Esophagus squamous epithelium (tissue), 5 donors: ENCODE results near the gene EHD3. TPM values are rescaled to one million over a fixed set of nuclear protein-coding genes. Genes with fewer than 3 reads are reported as not detected.
A peak's percentile ranks its signal among the peaks of the same experiment; 100 is the strongest.
"Not testable (repeated sequence)": the region's sequence is repeated elsewhere in the genome, so short reads cannot be mapped to it uniquely, and the experiment has no call there.

Source experiments
- DNase-seq: peaks from one replicate; lab custom pipeline; 2025; lab: John Stamatoyannopoulos, UW
- H3K27ac ChIP-seq, 4 donors: fragments of 200-600 bp; sonication (generic); one replicate each; pipeline ENCODE4 v1.5.1; 2016 to 2019; ENCODE audit warnings: mild to moderate bottlenecking in 1 of 4
- H3K27me3 ChIP-seq, 4 donors: fragments of 200-600 bp; sonication (generic); 1 replicate in 3 of 4; 2 replicates in 1 of 4; pipeline versions ENCODE4 v1.5.1 to v1.6.0; 2017 to 2021; ENCODE audit warnings: antibody characterized with exemption in 1 of 4
- H3K36me3 ChIP-seq, 3 donors: fragments of 200-600 bp; sonication (generic); one replicate each; pipeline ENCODE4 v1.5.1; 2016 to 2019
- H3K4me1 ChIP-seq, 3 donors: fragments of 200-600 bp; sonication (generic); one replicate each; pipeline ENCODE4 v1.5.1; 2017 to 2019
- H3K4me3 ChIP-seq, 4 donors: fragments of 200-600 bp; sonication (generic); 1 replicate in 3 of 4; 2 replicates in 1 of 4; pipeline ENCODE4 v1.5.1; 2016 to 2019; ENCODE audit warnings: mild to moderate bottlenecking in 2 of 4, moderate library complexity in 1 of 4
- H3K9me3 ChIP-seq, 3 donors: fragments of 200-600 bp; sonication (generic); one replicate each; pipeline ENCODE4 v1.5.1; 2016 to 2019
- POLR2A ChIP-seq, 4 donors: fragments of 450-650 bp; IDR thresholded peaks; one replicate each; pipeline ENCODE4 v1.6.1; 2017; ENCODE audit warnings: antibody characterized with exemption in 4 of 4, mild to moderate bottlenecking in 4 of 4, moderate library complexity in 3 of 4
- WGBS, 2 donors: methylation state at CpG; one replicate each; pipeline ENCODE4 v1.1.5; 2018; 5-methylcytosine and 5-hydroxymethylcytosine counted together
- intact Hi-C: fragments of 100-400 bp; cut with DNase I; formaldehyde crosslinking; loops from one replicate; pipeline ENCODE4 v1.15.0; 2022
- total RNA-seq, 4 donors: library from RNA; depleted of rRNA; stranded (reverse); fragments of >200 nt; gene quantifications; one replicate each; pipeline ENCODE4 v1.1.0, GENCODE V29; 2016
- TF ChIP-seq, protein P1 (sequence below), 6 experiments: fragments of 450-650 bp in 4 of 6; fragments of 200-600 bp in 2 of 6; sonication (generic) in 2 of 6; IDR thresholded peaks; one replicate each; pipeline ENCODE4 v1.5.1; 2016 to 2019; ENCODE audit warnings: antibody characterized with exemption in 6 of 6, mild to moderate bottlenecking in 4 of 6, moderate library complexity in 4 of 6
- donor health status: DM: yes; HTN: yes; CAD: no.

EHD3 gene
- total RNA-seq, 4 donors from 2014 or later, result 22.6 to 54.5 (median 38.1) TPM

DNA sequence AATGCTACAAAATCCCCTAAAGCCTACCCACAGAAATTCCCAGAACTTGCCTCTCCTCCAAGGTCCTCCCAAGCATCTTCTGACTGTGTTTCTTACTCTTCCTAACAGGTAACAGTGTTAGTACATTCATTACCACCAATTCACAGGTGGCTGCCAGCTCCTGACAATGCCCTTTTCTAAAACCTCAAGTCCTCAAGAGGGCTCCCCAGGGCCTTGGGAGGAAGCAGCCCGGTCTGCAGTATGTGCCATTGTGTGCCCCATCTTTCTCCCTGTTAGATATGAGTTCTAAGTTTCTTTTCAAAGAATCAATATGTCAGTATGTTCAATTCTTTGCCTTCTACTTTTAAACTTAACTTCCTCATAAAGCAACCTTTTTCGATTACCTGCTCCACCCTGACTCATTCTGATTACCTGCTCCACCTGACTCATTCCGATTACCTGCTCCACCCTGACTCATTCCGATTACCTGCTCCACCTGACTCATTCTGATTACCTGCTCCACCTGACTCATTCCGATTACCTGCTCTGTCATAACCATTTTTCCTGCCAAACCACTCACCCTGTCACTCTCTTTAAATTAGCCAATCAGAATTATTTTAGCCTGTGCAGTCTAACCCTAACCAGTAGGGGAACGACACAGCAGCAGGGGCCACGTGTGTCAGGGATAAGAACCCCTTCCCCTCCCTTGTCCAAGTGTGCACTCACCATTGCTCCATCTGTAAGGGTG is 49.4 kb downstream of the EHD3 start:
- intact Hi-C loops, H3K27me3 ChIP-seq, DNase-seq, H3K9me3 ChIP-seq, H3K4me3 ChIP-seq, H3K36me3 ChIP-seq: not testable (repeated sequence)
- TF ChIP-seq, protein P1, sequence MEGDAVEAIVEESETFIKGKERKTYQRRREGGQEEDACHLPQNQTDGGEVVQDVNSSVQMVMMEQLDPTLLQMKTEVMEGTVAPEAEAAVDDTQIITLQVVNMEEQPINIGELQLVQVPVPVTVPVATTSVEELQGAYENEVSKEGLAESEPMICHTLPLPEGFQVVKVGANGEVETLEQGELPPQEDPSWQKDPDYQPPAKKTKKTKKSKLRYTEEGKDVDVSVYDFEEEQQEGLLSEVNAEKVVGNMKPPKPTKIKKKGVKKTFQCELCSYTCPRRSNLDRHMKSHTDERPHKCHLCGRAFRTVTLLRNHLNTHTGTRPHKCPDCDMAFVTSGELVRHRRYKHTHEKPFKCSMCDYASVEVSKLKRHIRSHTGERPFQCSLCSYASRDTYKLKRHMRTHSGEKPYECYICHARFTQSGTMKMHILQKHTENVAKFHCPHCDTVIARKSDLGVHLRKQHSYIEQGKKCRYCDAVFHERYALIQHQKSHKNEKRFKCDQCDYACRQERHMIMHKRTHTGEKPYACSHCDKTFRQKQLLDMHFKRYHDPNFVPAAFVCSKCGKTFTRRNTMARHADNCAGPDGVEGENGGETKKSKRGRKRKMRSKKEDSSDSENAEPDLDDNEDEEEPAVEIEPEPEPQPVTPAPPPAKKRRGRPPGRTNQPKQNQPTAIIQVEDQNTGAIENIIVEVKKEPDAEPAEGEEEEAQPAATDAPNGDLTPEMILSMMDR (IDR thresholded peaks at IDR 0.05), result peak in 2 of 6 experiments; percentile 42 to 72
- Histone ChIP-seq H3K4me1 (peaks cover 15 to 67% (median 25%) of the 10 kb centered on the region in 3 donors), H3K27ac (peak overlapping the region; percentile 76 to 84 (median 81))
- 47 to 66% methylated on average over 7 of the region's 7 CpGs for WGBS, 2 donors

DNA sequence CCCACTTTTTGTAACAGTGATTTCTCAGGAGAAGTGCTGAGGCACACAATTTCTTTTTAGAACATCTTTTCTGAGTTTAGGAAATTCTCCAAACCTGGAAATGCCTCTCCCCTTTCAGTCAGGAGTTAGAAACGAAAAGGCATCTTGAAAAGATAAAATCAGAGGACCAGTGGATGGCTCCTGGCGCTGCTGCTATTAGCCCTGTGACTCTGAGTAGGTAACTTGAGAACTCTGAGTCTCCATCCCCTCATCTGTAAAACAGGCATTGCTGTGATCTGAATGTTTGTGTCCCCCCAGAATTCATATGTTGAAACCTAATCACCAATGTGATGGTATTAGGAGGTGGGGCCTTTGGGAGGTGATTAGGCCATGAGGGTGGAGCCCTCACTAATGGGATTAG is 50.2 kb downstream of the EHD3 start:
- Histone ChIP-seq H3K27me3 (no peaks in the 10 kb centered on the region), H3K4me3 (no peak overlapping the region), H3K27ac (peak overlapping the region in 3 of 4 donors; percentile 69 to 84 (median 82)), H3K9me3 (no peaks in the 10 kb centered on the region), H3K4me1 (peaks cover 15 to 64% (median 25%) of the 10 kb centered on the region in 3 donors), H3K36me3 (no peaks in the 10 kb centered on the region)
- DNase-seq, result no peak
- TF ChIP-seq, protein P1 (IDR thresholded peaks at IDR 0.05), result no peak
- TF ChIP-seq POLR2A (IDR thresholded peaks at IDR 0.05), result no peak
- intact Hi-C loops, result no loop called here
- WGBS, 2 donors, result 75 to 90% methylated on average over 2 of the region's 2 CpGs

DNA sequence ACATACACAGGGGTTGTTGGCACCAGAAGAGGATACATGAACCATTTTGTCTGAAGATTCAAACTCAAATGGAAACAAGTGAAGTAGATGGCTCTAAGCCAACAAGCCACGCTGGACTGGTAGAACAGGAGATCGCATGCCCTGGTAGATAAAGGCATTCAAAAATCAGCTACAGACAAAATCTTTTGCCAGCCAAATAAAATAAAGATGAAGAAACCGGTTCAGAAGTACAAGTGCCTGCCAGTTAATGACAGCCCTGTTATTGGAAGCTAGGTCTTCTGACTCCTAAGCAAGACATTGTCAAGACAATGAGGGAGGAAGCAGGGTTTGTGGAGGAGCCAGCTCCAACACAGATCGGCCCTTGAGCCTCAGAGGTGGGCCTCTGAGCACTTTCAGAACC is 52.3 kb downstream of the EHD3 start:
- Histone ChIP-seq H3K4me3 (no peak overlapping the region), H3K9me3 (no peaks in the 10 kb centered on the region), H3K27me3 (no peaks in the 10 kb centered on the region), H3K4me1 (peaks cover 15 to 71% (median 26%) of the 10 kb centered on the region in 3 donors), H3K27ac (peak overlapping the region; percentile 58 to 84 (median 76)), H3K36me3 (no peaks in the 10 kb centered on the region)
- WGBS, 2 donors, result 23 to 41% methylated on average over 4 of the region's 4 CpGs
- no peak for DNase-seq
- intact Hi-C loops, result no loop called here
- TF ChIP-seq POLR2A (IDR thresholded peaks at IDR 0.05), result no peak
- TF ChIP-seq, protein P1 (IDR thresholded peaks at IDR 0.05), result no peak

DNA sequence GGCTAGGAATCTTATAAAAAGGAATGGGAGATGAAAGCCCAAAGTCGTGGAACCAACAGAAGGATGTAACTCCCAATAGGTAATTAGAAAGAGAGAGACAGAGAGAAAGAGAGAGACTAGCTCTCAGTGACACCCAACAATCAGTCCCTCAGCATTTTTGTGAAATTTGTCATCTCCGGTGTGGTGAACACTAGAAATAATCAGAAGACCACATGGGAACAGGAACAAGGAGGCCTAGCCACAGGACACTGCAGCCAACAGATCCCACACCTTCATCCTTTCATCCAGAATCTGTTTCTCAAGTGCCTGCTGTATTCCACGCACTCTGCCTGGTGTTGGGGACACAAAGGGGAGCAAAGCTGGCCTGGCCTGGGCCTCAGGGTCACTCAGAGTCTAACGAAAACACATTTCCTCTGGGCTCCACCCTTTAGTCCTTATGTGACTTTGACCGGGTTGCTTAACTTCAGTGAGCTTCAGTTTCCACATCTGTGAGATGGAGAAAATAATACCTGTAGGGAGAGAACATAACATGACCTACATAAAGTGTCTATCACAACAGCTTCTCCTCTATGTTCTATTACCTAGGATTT is 53.1 kb downstream of the EHD3 start:
- no peaks in the 10 kb centered on the region for H3K9me3 ChIP-seq
- H3K4me3 ChIP-seq, result no peak overlapping the region
- no peak for TF ChIP-seq POLR2A (IDR thresholded peaks at IDR 0.05)
- TF ChIP-seq, protein P1 (IDR thresholded peaks at IDR 0.05), result no peak
- H3K27me3 ChIP-seq, result no peaks in the 10 kb centered on the region
- peaks cover 15 to 74% (median 22%) of the 10 kb centered on the region in 3 donors for H3K4me1 ChIP-seq
- intact Hi-C loops, result no loop called here
- WGBS, 2 donors, result 68 to 76% methylated on average over 4 to 5 of the region's 5 CpGs
- H3K27ac ChIP-seq, result peak overlapping the region; percentile 54 to 84 (median 76)
- DNase-seq, result no peak
- H3K36me3 ChIP-seq, result no peaks in the 10 kb centered on the region

DNA sequence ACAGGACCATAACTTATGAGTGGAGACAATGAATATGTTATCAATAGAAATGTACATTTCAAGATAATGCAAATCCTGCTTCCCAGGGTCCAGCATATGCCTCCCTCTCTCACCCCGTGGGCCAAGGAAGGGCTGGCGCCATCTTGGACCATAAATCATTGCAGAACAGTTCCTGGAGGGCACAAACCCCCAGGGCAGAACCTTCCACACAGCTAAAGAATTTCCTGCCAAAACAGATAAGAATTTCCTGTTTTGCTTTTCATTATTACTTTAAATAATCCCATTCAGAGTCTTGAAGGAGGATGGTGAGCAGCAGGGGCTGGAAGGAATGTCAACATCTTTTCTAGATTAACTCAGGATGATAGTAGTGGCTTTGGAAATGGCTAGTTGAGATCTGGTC is 53.7 kb downstream of the EHD3 start:
- Histone ChIP-seq H3K36me3 (no peaks in the 10 kb centered on the region), H3K27ac (peak overlapping the region; percentile 54 to 84 (median 76)), H3K27me3 (no peaks in the 10 kb centered on the region), H3K4me1 (peaks cover 15 to 74% (median 17%) of the 10 kb centered on the region in 3 donors), H3K9me3 (no peaks in the 10 kb centered on the region), H3K4me3 (no peak overlapping the region)
- intact Hi-C loops, result no loop called here
- TF ChIP-seq POLR2A (IDR thresholded peaks at IDR 0.05), result no peak
- TF ChIP-seq, protein P1 (IDR thresholded peaks at IDR 0.05), result no peak
- no peak for DNase-seq
- 31 to 43% methylated on average over 2 of the region's 2 CpGs for WGBS, 2 donors
